ENCODE measurements around the gene COPS7A. TPM values are rescaled to one million over a fixed set of nuclear protein-coding genes. Genes with fewer than 3 reads are reported as not detected.

COPS7A gene
- total RNA-seq (2021; ENCODE audit: unreplicated experiment) = 67.8 TPM
- polyA plus RNA-seq (2012) = 92.1 and 108 TPM in 2 replicates
- percentile 74 among the genes with signal in this experiment for Bru-seq, nascent RNA
- percentile 91 among the genes with signal in this experiment for BruChase-seq, experiment 1, labeled RNA remaining after a 6-hour chase
- percentile 80 among the genes with signal in this experiment for BruChase-seq, experiment 2, labeled RNA remaining after a 2-hour chase
- long read RNA-seq, transcript COPS7A-210 (8 exons, 1,832 nt) = minor isoform, 26 of 185 reads
- long read RNA-seq, transcript COPS7A-201 (8 exons, 1,721 nt) = minor isoform, 12 of 185 reads
- long read RNA-seq, transcript COPS7A-215 (8 exons, 2,127 nt) = major isoform, 72 of 185 reads
- long read RNA-seq, transcript COPS7A-204 (7 exons, 2,034 nt) = minor isoform, 33 of 185 reads
- long read RNA-seq, partial matches to known transcripts = 13 of 185 reads
- long read RNA-seq, other reads (novel, unspliced or antisense) = 28 of 185 reads

DNA sequence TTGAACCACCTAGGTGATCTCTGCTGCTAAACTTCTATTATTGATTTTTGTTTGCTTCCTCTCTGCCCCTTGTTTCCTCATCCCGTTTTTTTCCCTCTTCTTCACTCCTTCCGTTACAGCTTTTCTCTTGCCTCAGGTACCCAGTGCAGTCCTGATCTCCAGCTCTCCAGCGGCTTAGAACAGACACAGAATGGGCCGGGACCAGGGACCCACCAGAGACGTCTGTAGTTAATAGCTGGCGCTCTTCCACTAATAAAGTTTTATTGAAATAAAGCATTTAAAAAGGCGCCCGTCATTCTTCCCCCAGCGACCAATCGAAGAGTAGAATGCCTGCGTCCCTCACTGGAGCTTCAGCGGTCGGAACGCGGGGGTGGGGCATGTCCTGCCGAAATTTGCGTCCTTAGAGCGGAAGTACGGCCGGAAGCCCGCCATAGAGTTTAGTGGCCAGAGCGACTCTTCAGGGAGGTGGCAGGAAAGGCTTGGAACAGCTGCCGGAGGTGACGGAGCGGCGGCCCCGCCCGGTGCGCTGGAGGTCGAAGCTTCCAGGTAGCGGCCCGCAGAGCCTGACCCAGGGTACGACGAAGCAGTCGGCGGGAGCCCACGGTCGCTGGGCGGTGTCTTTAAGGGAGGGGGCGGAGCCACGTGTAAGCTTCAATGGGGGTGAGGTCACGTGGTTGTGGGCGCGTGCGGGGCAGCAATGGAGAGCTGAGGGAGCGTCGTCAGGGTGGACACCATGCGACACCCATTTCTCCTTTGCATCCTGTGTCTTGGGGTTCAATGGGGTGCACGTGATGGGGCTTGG is at the start of gene COPS7A:
Gene COPS7A, plus strand, starts transcription at position 440 of the 802 bp plus-strand sequence. CDS start 611 bp downstream, outside the sequence.
- H3K9me3 ChIP-seq (ENCODE audit: control insufficient read depth in 1 of 2, insufficient read depth in 1 of 2, low read depth in 1 of 2, low read length in 2 of 2) = no peaks in the 10 kb centered on the region
- peak within 1 kb of the TSS; percentile 91 for H3K27ac ChIP-seq (ENCODE audit: low read depth, low read length)
- intact Hi-C loops (cut with micrococcal nuclease) = loop anchor here (1.0 kb wide), 1 partner anchor 35 kb away; the partner anchor contains the start of gene ZNF384
- H3K9me2 ChIP-seq (ENCODE audit: insufficient read depth) = no peaks in the 10 kb centered on the region
- BruUV-seq (replicated peaks) = no TSS peak
- H3K27me3 ChIP-seq (ENCODE audit: insufficient read depth, low read length) = no peaks in the 10 kb centered on the region
- ChIA-PET RAD21 (ENCODE audit: low non-redundant PET in 1 of 2, low total read pairs in 2 of 2, uncharacterized antibody in 2 of 2, unreplicated experiment in 2 of 2) (interaction anchor here (1.0 to 1.6 kb wide), 3 partner anchors 29 to 35 kb away, joined by 3 to 6 read pairs (median 5); partner anchors contain the start of genes ZNF384 (in 2 of the 2) and MLF2 (in 1 of the 2)), CTCF (interaction anchor here (0.7 to 2.7 kb wide), 12 partner anchors 10 to 160 kb away, joined by 3 to 16 read pairs (median 4); partner anchors contain the start of genes CDCA3, MLF2, PTMS and SPSB2), POLR2A (interaction anchor here (0.6 to 3.0 kb wide), 21 partner anchors 9 to 412 kb away, joined by 3 to 28 read pairs (median 4); partner anchors contain the start of genes C12orf57, CDCA3, MLF2 and PTMS)
- peak; percentile 96 for ATAC-seq
- H4K20me1 ChIP-seq (ENCODE audit: insufficient read depth) = no peaks in the 10 kb centered on the region
- peaks cover 14% of the 10 kb centered on the region; the same call in 1 of the 2 replicates for H3K79me2 ChIP-seq (ENCODE audit: insufficient read depth, low read length)
- peaks cover 5 to 26% of the 10 kb centered on the region in 2 experiments; a peak in 3 of 4 replicates for H3K4me1 ChIP-seq (ENCODE audit: control insufficient read depth in 1 of 2, insufficient read depth in 2 of 2, low read length in 2 of 2)
- H3K9ac ChIP-seq (ENCODE audit: low read length) = peak within 1 kb of the TSS; percentile 93
- H3K36me3 ChIP-seq (ENCODE audit: control insufficient read depth in 1 of 2, insufficient read depth in 2 of 2, low read length in 2 of 2) = peaks cover 6% of the 10 kb centered on the region in 2 experiments; a peak in 3 of 4 replicates
- peak; percentile 98 for DNase-seq (ENCODE audit: low read depth, low spot score)
- H3K4me3 ChIP-seq (replicated peaks in 1 of 2; ENCODE audit: low read depth in 1 of 2, low read length in 2 of 2) = peak within 1 kb of the TSS; percentile 54 to 86
- H2AFZ ChIP-seq (ENCODE audit: low read depth, low read length, poor library complexity, severe bottlenecking) = peak within 1 kb of the TSS; percentile 95
- H3K4me2 ChIP-seq (ENCODE audit: low read length) = peak within 1 kb of the TSS; percentile 100
- TF ChIP-seq SRF (IDR thresholded peaks at IDR 0.05; ENCODE audit: low read depth) = no peak; the same call in 1 of the 2 replicates
- no peak for TF ChIP-seq EZH2phosphoT487 (IDR thresholded peaks at IDR 0.05; ENCODE audit: borderline replicate concordance)
- no peak for TF ChIP-seq ATF3 (IDR thresholded peaks at IDR 0.05)
- no peak for TF ChIP-seq ZNF274 (IDR thresholded peaks at IDR 0.05; ENCODE audit: low read depth, low read length)
- TF ChIP-seq SP1 (IDR thresholded peaks at IDR 0.05; ENCODE audit: low read depth) = peak; percentile 89; the same call in 1 of the 2 replicates
- peak; percentile 65 for TF ChIP-seq TCF7L2 (IDR thresholded peaks at IDR 0.05; ENCODE audit: borderline replicate concordance, extremely low read depth, insufficient read depth, insufficient read length)
- peak; percentile 31; the same call in 1 of the 2 replicates for TF ChIP-seq ZFX (IDR thresholded peaks at IDR 0.05)
- no peak for TF ChIP-seq FOSL1 (IDR thresholded peaks at IDR 0.05; ENCODE audit: low read depth)
- TF ChIP-seq JUND (IDR thresholded peaks at IDR 0.05) = no peak
- peak; percentile 90 for TF ChIP-seq ELF1 (IDR thresholded peaks at IDR 0.05; ENCODE audit: borderline replicate concordance, low read depth)
- TF ChIP-seq SIN3A (IDR thresholded peaks at IDR 0.05; ENCODE audit: low read depth) = peak; percentile 93
- TF ChIP-seq CBX3 (IDR thresholded peaks at IDR 0.05; ENCODE audit: low read depth) = peak; percentile 82
- no peak for TF ChIP-seq EZH2 (IDR thresholded peaks at IDR 0.05)
- TF ChIP-seq, protein P1, sequence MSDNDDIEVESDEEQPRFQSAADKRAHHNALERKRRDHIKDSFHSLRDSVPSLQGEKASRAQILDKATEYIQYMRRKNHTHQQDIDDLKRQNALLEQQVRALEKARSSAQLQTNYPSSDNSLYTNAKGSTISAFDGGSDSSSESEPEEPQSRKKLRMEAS (IDR thresholded peaks at IDR 0.05) = peak; percentile 100
- TF ChIP-seq YY1 (IDR thresholded peaks at IDR 0.05; ENCODE audit: extremely low read depth, insufficient replicate concordance, low read depth, low read length) = peak; percentile 45
- peak; percentile 95 for TF ChIP-seq EGR1 (IDR thresholded peaks at IDR 0.05; ENCODE audit: low read depth)
- peak; percentile 29 for TF ChIP-seq POLR2A (IDR thresholded peaks at IDR 0.05; ENCODE audit: borderline replicate concordance, extremely low read depth, insufficient read depth, insufficient read length)
- no peak for TF ChIP-seq CTCF (IDR thresholded peaks at IDR 0.05 in 2 of 3, conservative IDR thresholded peaks at IDR 0.05 in 1 of 3; ENCODE audit: borderline replicate concordance in 1 of 3, insufficient read depth in 1 of 3, low read depth in 2 of 3, low read length in 2 of 3)
- TF ChIP-seq POLR2AphosphoS5 (IDR thresholded peaks at IDR 0.05; ENCODE audit: low read depth, low read length) = peak; percentile 72

Measured in HCT116 (cell line).